Activated T-helper 1 cell treated with anti-CD3 and anti-CD28 coated beads, Interleukin-2, amount 50 U/mL, for 16 hours (primary cell): ENCODE data around the gene NSF.
"Not testable (repeated sequence)": the region's sequence is repeated elsewhere in the genome, so short reads cannot be mapped to it uniquely, and the experiment has no call there.

ENCODE experiments used
- DNase-seq, 2 donors: peaks; one replicate each; pipeline ENCODE4 v3.0.0-alpha.2; 2020; ENCODE audit warnings: low read depth in 1 of 2, low spot score in 1 of 2

NSF gene

DNA sequence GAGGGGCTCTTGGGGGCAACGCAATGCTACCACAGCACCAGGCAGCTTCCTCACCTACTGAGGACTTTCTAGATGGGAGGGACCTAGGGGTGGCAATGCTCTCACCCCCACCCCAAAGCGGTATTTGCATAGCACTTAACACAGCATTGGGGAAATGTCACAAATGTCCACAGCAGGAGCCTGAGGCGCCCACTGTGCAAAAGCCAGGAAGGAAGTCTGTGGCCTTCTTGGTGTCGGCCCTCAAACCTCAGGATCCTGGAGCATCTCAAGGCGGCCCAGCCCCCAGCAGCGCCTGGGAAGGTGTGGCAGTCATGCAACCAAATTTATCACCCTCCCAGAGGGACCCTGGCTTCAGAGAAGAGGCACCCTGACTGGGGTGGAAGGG is 182.7 kb downstream of the NSF start:
- DNase-seq, result no peak

GRCh38 chr17:46773676-46774075 is 183.2 kb downstream of the NSF start:
- DNase-seq, result no peak

DNA sequence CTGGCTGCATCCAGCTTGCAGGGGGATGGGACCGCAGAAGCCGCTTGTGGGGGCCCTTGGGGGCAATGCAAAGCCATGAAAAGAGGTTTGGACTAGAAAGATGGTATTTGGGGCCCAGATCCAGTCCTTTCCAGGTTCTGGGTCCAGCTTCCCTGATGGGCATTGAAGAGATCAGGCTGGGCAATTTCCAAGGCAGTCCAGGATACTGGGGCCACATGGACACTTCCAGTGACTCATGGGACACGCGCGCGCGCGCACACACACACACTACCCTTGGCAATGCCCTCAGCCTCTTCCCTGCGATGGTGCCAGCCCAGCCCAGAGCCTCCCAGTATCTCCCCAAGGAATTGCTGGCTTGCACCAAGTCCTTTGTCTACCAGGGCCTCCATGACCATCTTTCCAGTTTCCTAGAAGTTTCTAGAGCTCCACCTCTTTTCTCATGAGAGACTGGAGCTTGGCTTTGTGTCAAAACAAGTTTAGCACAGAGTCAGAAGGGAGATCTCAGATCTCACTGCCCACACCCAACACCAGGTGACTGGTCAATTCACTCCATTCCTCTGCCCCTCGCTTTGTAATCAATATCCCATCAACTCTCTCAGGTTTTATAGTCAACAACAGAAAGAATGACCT is 183.8 kb downstream of the NSF start:
- DNase-seq, result no peak

GRCh38 chr17:46776298-46777005 is 186.0 kb downstream of the NSF start:
- DNase-seq, result no peak

DNA sequence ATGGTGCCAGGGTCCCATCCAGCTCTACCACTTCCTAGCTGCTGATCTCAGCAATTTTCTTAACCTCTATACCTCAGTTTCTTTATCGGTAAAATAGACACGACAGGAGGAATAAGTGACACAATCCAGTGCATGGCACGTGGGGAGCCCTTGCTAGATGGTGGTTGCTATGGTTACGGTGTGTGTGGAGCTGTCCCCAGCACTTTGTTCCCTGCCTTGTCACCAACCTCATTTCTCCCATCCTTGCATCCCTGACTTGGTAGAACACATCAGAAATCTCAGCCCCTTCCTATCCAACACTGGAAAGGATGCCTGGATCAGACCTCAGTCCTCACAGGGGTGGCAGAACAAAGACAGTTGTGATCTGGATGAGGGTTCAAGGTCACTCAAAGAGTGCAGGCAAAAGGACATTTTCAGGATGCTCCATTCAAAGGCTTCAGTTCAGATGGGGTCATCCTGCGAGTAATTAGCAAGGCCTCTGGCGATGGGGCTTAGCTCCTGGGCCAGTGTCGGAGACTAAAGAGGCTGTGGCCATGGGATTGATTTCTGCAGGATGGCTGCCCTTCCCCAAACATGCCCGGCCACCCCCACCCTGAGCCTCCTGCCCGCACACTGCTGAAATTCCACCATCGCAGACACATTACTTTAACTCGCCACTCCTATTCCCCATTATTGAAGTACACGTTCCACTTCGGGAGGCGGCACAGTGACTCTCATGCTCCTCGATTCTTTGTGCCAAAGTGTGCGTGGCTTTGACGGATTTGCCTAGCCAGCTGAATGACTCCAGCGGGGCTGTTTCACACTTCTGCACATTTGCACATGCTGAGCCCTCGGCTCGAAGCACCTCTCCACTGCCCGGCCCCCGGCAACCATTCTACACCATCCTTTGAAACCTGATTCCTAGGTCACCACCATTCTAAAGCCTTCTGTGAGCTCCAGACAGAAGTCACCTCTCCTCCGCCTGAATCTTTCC is 187.8 kb downstream of the NSF start:
- DNase-seq, result no peak

GRCh38 chr17:46780003-46780373 is 189.5 kb downstream of the NSF start:
- DNase-seq, result no peak

GRCh38 chr17:46782250-46782953 is 191.9 kb downstream of the NSF start:
- no peak for DNase-seq

DNA sequence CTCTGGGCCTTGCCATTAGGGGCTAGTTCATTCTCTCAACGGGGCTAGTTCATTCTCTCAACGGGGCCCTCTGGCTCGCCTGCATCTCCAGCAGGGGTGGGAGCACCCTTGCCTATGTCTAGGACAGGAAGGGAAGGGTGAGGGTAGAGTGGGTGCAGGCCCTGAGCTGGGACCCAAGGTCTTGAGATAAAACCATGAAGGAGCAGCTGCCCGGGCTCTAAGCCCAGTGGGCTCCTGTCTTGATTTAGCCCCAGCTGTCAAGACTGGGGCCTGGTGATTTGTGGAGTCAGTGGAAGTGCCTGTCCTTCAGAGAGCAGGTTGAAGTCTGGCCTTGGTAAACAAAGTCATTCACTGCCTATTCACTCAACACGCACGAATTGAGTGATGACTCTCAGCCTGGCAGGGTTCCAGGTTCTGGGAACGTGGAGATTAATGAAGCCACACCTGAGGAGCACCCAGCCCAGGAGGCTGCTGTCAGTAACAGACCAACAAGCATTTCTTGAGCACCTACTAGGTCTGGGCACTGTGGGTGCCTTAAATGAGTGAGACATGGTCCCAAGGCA is 192.6 kb downstream of the NSF start:
- DNase-seq, result no peak

DNA sequence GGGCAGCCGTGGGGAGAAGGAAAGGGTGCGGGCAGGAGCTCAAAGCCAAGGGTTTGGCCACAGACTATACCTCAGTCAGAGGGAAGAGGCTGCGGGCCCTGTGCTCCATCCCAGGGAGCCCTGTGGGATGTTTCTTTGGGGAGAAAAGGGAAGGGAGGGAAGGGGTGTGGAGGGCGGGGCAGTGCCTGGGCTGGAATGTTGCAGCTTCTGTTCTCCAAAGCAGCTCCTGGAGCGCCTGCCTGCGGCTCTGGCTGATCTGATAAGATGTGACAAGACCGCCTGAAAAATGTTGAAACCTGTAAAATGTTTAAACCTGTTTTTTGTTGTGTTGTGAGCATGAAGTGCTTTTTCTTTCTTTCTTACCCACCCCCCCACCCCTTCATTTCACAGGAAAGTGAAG is 195.2 kb downstream of the NSF start:
- no peak for DNase-seq

DNA sequence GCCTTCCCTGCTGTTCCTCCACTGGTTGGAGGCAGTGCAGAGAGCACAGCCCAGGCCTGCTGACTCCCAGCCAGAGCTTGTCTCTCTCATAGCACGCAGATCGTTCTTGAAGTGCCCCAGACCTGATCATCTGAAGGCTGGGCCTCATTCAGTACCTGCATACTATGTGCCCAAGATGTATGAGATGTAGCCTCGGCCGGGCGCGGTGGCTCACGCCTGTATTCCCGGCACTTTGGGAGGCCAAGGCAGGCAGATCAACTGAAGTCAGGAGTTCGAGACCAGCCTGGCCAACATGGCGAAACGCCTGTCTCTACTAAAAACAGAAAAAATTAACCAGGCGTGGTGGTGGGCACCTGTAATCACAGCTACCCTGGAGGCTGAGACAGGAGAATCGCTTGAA is 197.0 kb downstream of the NSF start:
- no peak for DNase-seq

DNA sequence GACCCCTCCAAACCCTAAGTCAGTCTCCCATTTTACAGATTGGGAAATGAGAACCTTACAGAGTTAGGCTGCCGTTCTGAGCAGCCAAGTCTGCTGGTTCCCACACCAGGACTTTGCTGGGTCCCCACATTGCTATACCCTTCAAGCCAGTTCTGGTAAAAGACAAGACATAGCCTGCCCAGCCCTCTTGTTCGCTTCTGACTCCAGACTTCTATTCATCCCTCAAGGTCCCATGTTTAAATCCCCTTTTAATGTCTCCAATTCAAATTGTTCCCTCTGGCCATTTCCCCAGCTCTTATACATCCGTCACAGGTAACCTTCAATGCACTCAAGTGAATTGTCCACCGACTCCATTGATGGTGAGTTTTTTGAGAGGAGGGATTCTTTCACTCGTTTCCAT is 197.8 kb downstream of the NSF start:
- DNase-seq, result no peak

- DNase-seq, result no peak
Observed at GRCh38 chr17:46788796-46789195, 198.3 kb downstream of the NSF start.

DNA sequence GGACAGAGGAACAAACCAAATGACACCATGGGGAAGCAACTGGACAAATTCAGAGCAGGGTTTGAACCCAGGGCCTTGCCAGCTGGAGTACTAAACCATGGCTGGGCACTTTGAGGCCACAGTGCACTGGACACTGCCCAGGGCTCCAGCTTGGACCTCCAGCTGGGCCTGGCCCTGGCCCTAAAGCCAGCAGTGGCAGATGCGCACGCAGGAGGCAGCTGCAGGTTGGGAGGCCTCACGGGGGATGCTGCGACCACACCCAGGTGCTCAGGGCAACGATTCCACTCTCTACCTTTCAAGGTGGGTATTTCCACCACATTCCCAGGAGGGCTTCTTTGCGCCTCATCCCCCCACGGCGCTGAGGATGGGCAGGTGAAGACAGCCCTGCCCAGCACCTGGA is 199.1 kb downstream of the NSF start:
- DNase-seq, result no peak

GRCh38 chr17:46790216-46790615 is 199.7 kb downstream of the NSF start:
- no peak for DNase-seq

DNA sequence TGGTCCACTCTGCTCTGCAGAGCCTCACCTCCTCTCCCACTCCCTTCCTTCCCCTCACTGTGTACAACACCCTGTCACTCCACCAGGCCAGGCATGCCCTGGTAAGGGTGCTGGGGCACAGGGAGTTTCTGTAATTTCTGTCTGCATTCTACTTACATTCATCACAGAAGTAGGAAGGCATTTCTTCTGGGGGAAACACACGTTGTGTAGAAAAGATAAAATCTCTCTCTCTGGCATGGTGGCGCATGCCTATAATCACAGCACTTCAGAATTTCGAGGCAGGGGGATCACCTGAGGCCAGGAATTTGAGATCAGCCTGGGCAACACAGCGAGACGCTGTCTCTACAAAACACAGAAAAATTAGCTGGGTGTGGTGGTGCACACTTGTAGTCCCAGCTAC is 201.1 kb downstream of the NSF start:
- DNase-seq, result no peak

DNA sequence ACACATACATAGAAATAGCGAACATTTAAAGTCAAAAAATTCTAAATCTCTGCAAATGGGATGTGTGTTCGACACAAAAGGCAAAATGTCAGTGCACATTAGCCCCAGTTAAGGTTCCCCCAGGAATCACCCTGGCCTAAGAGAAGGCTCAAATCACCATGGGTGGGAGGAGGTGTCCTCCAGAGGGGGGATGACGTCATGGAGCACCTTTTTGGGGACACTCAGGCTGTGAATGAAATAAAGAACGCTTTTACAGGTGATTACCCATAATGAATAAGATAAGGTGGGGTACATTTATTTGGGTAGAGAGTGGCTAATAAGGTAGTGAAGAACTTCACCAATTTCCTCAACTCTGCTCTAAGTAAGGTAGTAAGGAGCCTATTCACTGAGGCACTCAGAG is 201.6 kb downstream of the NSF start:
- no peak for DNase-seq

GRCh38 chr17:46793023-46793422 is 202.6 kb downstream of the NSF start:
- DNase-seq, result not testable (repeated sequence)

- DNase-seq, result no peak
Observed at GRCh38 chr17:46793541-46793940, 203.1 kb downstream of the NSF start.

- DNase-seq, result no peak
Observed at GRCh38 chr17:46794318-46794717, 203.8 kb downstream of the NSF start.

GRCh38 chr17:46795379-46795952 is 205.0 kb downstream of the NSF start:
- no peak for DNase-seq

DNA sequence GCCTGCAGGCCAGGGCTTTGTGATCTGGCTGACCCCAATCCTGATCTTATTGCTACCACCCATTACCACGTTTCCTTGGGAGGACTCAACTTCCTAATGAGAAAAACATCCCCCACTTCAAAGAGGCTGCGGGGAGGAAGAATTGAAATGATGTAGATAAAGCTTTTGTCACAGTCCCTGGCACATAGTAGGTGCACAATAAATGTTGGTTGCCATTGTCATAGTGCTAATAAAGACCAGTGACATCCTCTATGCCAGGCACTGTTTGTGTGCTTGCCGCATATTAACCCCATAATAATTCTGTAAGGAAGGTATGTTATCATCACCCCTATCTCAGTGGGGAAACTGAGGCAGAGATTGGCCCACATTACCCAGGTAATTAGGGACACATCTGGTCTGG is 205.6 kb downstream of the NSF start:
- no peak for DNase-seq
